Measurements from ENCODE around the gene CPD. TPM values are rescaled to one million over a fixed set of nuclear protein-coding genes. Genes with fewer than 3 reads are reported as not detected.
A peak's percentile ranks its signal among the peaks of the same experiment; 100 is the strongest.
"Not testable (repeated sequence)": the region's sequence is repeated elsewhere in the genome, so short reads cannot be mapped to it uniquely, and the experiment has no call there.

CPD gene
- total RNA-seq, 1 donor from 2014 or later, result 51.2 TPM

DNA sequence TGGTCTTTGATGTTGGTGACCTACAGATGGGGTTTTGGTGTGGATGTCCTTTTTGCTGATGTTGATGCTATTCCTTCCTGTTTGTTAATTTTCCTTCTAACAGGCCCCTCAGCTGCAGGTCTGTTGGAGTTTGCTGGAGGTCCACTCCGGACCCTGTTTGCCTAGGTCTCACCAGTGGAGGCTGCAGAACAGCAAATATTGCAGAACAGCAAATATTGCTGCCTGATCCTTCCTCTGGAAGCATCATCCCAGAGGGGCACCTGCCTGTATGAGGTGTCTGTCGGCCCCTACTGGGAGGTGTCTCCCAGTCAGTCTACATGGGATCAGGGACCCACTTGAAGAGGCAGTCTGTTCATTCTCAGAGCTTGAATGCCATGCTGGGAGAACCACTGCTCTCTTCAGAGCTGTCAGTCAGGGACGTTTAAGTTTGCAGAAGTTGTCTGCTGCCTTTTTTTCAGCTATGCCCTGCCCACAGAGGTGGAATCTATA, 33.3 kb downstream of the CPD start:
- not testable (repeated sequence) for H3K36me3 Mint-ChIP-seq (ENCODE audit: low read depth, unreplicated experiment); FAIRE-seq; H3K27ac Mint-ChIP-seq (ENCODE audit: unreplicated experiment); H3K9ac ChIP-seq (ENCODE audit: low read length); H3K27ac ChIP-seq (ENCODE audit: low read depth, low read length); H3K9me3 Mint-ChIP-seq (ENCODE audit: unreplicated experiment); H3K4me1 ChIP-seq (ENCODE audit: insufficient read depth, low read length); H3K4me3 Mint-ChIP-seq (ENCODE audit: unreplicated experiment); H3K27me3 Mint-ChIP-seq (ENCODE audit: low read depth, unreplicated experiment); H3K4me1 Mint-ChIP-seq (ENCODE audit: low read depth, unreplicated experiment); H2AFZ ChIP-seq (ENCODE audit: low read depth, low read length); H3K27me3 ChIP-seq (ENCODE audit: insufficient read depth, low read length); H4K20me1 ChIP-seq (ENCODE audit: insufficient read depth, low read length); H3K4me3 ChIP-seq (ENCODE audit: insufficient read depth, low read depth, low read length); H3K9me3 ChIP-seq (ENCODE audit: insufficient read depth, low read depth, low read length); DNase-seq (ENCODE audit: low read depth); H3K4me2 ChIP-seq (ENCODE audit: low read length); H3K36me3 ChIP-seq (ENCODE audit: insufficient read depth, low read length); H3K79me2 ChIP-seq (ENCODE audit: insufficient read depth, low read length)

DNA sequence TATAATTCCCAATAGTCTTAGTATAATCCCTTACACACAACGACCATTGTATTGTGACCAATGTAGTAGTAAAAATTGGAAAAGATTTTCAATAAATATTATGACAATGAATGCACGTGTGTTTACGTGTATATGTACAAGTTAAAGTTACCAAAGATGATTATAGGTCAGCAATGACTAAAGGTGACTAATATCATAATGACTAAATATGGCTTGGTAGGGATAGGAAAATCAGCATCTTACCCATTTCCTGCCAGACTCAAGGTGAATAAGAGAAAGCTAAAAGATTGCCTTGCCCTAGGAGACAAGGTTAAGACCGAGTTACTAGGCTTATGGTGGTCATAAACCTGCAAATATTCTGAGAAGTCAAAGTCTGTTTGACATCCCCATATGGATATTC, 34.4 kb downstream of the CPD start:
- H3K27me3 Mint-ChIP-seq (ENCODE audit: low read depth, unreplicated experiment), result no peaks in the 10 kb centered on the region
- no peaks in the 10 kb centered on the region for H3K9me3 Mint-ChIP-seq (ENCODE audit: unreplicated experiment)
- no peak overlapping the region for H2AFZ ChIP-seq (ENCODE audit: low read depth, low read length)
- FAIRE-seq, result no peak
- H4K20me1 ChIP-seq (ENCODE audit: insufficient read depth, low read length), result peaks cover 4% of the 10 kb centered on the region
- H3K4me1 ChIP-seq (ENCODE audit: insufficient read depth, low read length), result no peaks in the 10 kb centered on the region
- no peak overlapping the region for H3K9ac ChIP-seq (ENCODE audit: low read length)
- H3K27ac ChIP-seq (ENCODE audit: low read depth, low read length), result no peak overlapping the region
- DNase-seq (ENCODE audit: low read depth), result peak; percentile 10
- no peaks in the 10 kb centered on the region for H3K79me2 ChIP-seq (ENCODE audit: insufficient read depth, low read length)
- no peak overlapping the region for H3K4me3 ChIP-seq (ENCODE audit: insufficient read depth, low read depth, low read length)
- H3K27me3 ChIP-seq (ENCODE audit: insufficient read depth, low read length), result no peaks in the 10 kb centered on the region
- H3K4me1 Mint-ChIP-seq (ENCODE audit: low read depth, unreplicated experiment), result peaks cover 4% of the 10 kb centered on the region
- no peak overlapping the region for H3K4me2 ChIP-seq (ENCODE audit: low read length)
- no peak for TF ChIP-seq EZH2 (IDR thresholded peaks at IDR 0.05; ENCODE audit: insufficient read depth, low read length)
- TF ChIP-seq, protein P1, sequence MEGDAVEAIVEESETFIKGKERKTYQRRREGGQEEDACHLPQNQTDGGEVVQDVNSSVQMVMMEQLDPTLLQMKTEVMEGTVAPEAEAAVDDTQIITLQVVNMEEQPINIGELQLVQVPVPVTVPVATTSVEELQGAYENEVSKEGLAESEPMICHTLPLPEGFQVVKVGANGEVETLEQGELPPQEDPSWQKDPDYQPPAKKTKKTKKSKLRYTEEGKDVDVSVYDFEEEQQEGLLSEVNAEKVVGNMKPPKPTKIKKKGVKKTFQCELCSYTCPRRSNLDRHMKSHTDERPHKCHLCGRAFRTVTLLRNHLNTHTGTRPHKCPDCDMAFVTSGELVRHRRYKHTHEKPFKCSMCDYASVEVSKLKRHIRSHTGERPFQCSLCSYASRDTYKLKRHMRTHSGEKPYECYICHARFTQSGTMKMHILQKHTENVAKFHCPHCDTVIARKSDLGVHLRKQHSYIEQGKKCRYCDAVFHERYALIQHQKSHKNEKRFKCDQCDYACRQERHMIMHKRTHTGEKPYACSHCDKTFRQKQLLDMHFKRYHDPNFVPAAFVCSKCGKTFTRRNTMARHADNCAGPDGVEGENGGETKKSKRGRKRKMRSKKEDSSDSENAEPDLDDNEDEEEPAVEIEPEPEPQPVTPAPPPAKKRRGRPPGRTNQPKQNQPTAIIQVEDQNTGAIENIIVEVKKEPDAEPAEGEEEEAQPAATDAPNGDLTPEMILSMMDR (IDR thresholded peaks at IDR 0.05; ENCODE audit: insufficient read depth, low read depth, low read length), result no peak
- peaks cover 4% of the 10 kb centered on the region for H3K36me3 Mint-ChIP-seq (ENCODE audit: low read depth, unreplicated experiment)
- no peaks in the 10 kb centered on the region for H3K36me3 ChIP-seq (ENCODE audit: insufficient read depth, low read length)
- H3K27ac Mint-ChIP-seq (ENCODE audit: unreplicated experiment), result no peak overlapping the region
- H3K9me3 ChIP-seq (ENCODE audit: insufficient read depth, low read depth, low read length), result no peaks in the 10 kb centered on the region
- no peak overlapping the region for H3K4me3 Mint-ChIP-seq (ENCODE audit: unreplicated experiment)

DNA sequence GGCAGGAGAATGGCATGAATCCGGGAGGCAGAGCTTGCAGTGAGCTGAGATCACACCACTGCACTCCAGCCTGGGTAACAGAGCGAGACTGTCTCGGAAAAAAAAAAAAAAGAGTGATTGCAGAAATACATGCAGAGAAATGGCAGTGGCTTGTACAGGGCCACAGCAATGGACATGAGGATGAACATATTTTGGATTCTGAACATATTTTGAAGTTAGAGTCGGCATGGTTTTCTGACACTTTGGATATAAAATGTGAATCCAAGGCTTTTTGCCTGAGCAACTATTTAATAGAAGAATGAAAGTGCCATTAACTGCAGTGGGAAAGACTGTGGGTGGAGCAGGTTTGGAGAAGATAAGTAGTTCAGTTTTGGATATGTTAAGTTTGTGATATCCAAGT, 35.8 kb downstream of the CPD start:
- no peaks in the 10 kb centered on the region for H3K79me2 ChIP-seq (ENCODE audit: insufficient read depth, low read length)
- TF ChIP-seq EZH2 (IDR thresholded peaks at IDR 0.05; ENCODE audit: insufficient read depth, low read length), result no peak
- TF ChIP-seq, protein P1 (IDR thresholded peaks at IDR 0.05; ENCODE audit: insufficient read depth, low read depth, low read length), result no peak
- H4K20me1 ChIP-seq (ENCODE audit: insufficient read depth, low read length), result peaks cover 4% of the 10 kb centered on the region
- peak; percentile 26 for DNase-seq (ENCODE audit: low read depth)
- H3K9ac ChIP-seq (ENCODE audit: low read length), result no peak overlapping the region
- H2AFZ ChIP-seq (ENCODE audit: low read depth, low read length), result no peak overlapping the region
- peaks cover 4% of the 10 kb centered on the region for H3K4me1 Mint-ChIP-seq (ENCODE audit: low read depth, unreplicated experiment)
- H3K9me3 Mint-ChIP-seq (ENCODE audit: unreplicated experiment), result no peaks in the 10 kb centered on the region
- no peaks in the 10 kb centered on the region for H3K9me3 ChIP-seq (ENCODE audit: insufficient read depth, low read depth, low read length)
- H3K36me3 Mint-ChIP-seq (ENCODE audit: low read depth, unreplicated experiment), result peaks cover 3% of the 10 kb centered on the region
- H3K4me1 ChIP-seq (ENCODE audit: insufficient read depth, low read length), result no peaks in the 10 kb centered on the region
- H3K27ac Mint-ChIP-seq (ENCODE audit: unreplicated experiment), result no peak overlapping the region
- no peaks in the 10 kb centered on the region for H3K27me3 ChIP-seq (ENCODE audit: insufficient read depth, low read length)
- no peak overlapping the region for H3K4me3 Mint-ChIP-seq (ENCODE audit: unreplicated experiment)
- no peak overlapping the region for H3K4me3 ChIP-seq (ENCODE audit: insufficient read depth, low read depth, low read length)
- no peaks in the 10 kb centered on the region for H3K27me3 Mint-ChIP-seq (ENCODE audit: low read depth, unreplicated experiment)
- no peaks in the 10 kb centered on the region for H3K36me3 ChIP-seq (ENCODE audit: insufficient read depth, low read length)
- no peak for FAIRE-seq
- H3K27ac ChIP-seq (ENCODE audit: low read depth, low read length), result no peak overlapping the region
- H3K4me2 ChIP-seq (ENCODE audit: low read length), result no peak overlapping the region

Data from astrocyte (in vitro differentiated cells and primary cell).